HG03520 (cell line): ENCODE data around the gene MYRIP.

Experiments used
- ATAC-seq: cut with Tn5 transposase; IDR thresholded peaks from one replicate; pipeline ENCODE4 v1.9.1; 2021; ENCODE audit warnings: mild to moderate bottlenecking, moderate library complexity; ENCODE audit not compliant: unreplicated experiment

Gene MYRIP

DNA sequence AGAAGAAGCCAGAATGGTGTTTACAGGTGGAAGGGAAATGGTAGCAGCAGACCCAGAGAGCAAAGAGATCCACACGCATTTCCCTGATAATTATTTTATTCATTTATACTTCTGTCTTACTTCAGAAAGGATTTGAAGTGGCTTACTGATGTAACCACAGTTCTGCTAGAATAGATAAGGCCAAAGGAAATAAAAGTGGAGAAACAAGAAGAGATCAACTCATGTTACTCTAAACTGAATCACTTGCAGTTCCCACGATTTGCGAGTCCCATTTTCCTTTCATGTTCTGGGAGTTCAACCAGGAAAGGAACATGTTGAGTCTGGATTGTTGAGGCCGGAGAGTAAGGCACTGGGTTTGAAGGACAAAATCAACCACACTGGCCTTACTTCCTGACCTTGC is 151.8 kb downstream of the MYRIP start:
- no peak for ATAC-seq

DNA sequence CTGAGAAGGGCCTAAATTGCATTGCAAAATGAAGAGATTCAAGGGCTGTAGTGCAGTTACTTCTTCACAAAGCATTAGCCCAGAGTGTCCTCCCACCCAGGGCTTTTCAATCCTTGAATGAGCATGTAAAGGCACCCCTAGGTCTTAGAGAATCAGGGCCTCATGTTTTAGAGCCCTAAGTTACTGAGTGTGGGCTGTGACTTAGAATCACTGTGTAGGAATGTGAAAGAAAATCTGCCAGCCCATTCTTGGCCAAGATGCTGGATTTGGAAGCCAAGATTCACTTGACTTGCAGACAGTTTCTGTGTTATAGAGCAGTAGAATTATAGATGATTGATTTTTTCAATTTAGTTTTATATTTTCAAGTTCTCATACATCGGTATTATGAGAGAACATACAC is 153.2 kb downstream of the MYRIP start:
- ATAC-seq, result no peak

DNA sequence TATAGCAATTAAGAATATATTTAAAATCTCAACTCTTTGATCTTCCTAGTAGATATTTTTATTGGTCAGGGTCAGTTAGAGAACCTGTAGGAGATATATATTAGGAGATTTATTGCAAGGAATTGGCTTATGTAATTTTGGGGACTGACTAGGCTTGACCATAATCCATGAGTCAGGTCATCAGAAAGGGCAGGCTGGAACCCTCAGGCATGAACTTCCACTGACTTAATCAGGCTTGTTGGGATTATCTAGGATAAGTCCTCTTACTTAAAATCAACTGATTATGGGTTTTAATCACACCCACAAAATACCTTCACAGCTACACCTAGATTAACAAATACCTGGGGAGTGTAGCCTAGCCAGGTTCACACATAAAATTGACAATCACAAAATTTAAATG is 156.1 kb downstream of the MYRIP start:
- ATAC-seq, result no peak

DNA sequence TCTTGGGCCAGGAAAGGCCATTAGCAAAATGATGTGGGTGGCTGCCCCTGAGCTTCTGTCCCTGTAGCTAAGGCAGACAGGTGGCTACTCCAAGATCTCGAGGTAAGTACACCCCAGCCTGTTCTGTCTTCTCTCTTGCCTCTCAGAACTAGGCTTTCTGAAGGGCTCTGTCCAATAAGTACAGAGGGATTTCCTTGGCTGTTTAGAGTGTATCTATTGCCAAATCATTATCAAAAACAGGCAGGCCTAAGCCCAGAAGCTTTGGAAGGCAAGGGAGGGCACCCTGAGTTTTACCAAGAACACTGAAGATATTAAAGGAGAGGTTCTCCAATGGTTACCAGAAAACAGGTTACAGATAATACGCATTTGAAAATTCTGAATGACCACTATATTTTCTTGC is 156.6 kb downstream of the MYRIP start:
- no peak for ATAC-seq

DNA sequence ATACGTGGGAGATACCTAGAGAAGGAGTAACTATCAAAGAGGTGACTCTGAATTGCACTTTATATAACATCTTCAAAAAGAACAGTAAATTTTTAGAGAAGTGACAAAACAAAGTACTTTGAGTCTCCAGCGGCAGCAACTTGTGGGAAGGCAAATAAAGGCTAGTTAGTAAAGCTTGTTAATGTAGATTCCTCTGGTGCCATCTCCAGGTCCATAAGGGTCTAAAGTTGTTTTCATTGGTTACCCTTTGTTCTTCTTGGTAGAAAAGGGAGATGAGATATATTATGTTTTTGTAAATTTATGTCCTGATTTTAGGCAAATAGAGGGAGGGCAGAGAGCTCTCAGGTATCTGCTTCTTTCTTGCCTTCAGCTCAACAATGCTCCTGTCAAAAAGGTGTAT is 161.6 kb downstream of the MYRIP start:
- ATAC-seq, result no peak

DNA sequence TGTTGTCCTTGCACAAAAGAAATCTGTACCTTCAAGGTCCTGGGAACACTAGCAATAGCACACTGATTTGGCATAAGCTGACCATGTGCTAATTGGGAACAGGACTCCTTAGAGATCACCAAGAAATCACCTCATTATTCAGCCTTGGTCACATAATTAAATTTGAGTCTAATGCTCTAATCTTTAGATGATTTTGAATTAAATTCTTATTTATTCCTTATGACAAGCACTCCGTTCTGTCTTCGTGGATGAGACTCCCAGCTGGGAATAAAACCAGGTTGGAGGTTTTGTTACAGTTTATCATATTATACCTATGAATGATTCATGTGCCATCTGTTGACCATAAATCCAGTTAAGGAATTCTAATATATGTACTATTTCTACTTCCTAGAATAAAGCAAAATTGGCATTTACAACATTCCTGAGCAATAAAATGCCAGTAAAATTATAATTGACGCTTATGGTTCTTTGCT is 162.2 kb downstream of the MYRIP start:
- ATAC-seq, result no peak

DNA sequence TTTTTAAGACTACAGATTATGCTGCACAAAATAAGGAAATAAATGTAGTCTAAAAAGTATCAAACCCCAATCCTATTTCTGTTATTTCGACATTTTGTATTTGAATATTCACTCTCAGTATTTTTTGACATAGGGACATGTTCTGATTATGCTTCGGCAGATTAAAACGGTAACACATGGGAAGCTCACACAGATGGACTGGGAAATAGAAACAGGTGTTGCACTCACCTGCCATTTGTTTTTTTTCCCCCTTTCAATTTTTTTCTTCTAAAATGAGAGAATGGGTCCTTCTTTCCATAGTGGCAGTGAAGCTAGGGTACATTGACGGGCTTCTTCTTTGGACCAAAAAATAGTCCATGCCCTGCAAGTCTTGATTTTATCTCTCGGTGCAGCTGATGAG is 163.1 kb downstream of the MYRIP start:
- ATAC-seq, result no peak

DNA sequence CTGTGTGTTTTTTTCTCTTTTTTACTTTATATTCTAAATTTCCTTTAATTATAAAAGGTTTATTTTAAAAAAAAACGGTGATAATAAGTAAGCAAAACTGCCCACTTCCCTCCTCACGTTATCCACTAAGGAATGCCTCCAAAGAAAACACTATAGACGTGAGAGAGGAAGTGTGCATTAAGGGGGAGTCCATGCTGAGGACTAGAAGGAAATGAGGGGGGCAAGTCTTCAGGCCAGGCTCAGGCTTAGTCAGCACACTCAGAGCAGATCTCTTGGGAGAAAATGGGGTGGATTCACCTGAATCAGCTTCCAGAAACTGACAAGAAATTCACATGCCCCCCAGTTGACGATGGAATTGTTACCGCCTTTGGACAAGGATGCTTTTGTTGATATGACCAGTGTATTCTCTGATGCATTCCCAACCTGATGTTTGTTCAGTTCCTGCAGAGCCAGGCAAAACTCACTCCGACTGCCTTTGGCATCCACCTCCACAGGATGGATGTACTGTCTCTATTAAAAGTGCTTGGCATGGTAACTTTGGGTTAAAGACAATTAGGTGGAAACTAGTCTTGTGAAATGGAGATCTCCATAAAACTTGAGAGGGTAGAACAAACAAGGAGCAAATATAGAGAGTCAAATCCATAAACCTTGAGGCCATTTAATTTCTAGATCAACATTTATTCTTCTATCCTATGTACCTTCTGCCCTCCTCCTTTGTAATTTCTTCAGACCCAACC is 167.8 kb downstream of the MYRIP start:
- ATAC-seq, result no peak

DNA sequence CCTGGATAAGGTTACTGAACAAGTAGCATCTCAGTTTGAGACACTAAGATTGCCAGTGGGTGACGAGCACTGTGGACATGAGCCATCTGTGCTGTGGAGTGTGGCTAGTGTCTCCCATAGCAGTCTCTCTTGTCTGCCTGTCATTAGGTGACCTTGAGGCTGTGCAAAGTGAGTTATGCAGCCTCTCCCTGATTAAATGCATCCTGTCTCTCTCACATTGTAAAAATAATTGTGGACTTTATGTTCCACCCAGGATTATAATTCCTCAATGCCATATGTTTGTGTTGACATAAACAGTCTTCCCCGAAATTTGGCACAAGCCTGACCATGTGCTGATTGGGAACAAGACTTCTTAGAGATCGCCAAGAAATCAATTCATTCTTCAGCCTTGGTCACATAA is 168.9 kb downstream of the MYRIP start:
- ATAC-seq, result no peak

DNA sequence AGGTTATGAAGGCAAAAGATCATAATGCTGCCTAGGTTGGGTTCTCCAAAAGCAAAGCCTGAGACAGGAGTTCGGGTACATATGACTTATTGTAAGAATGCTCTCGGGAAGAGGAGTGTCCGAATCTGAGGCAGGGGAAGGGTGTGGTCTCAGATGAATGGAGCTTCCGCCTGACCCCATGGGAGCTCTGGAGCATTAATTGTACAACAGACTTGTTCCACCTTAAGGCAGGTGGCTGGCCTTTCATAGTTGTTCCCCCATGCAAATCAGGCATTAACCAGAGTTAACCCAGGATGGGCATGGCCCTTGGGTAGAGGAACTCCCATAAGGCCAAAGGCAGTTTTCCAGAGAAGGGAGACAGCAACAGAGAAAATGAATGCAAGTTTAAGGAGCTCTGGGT is 170.6 kb downstream of the MYRIP start:
- ATAC-seq, result no peak

DNA sequence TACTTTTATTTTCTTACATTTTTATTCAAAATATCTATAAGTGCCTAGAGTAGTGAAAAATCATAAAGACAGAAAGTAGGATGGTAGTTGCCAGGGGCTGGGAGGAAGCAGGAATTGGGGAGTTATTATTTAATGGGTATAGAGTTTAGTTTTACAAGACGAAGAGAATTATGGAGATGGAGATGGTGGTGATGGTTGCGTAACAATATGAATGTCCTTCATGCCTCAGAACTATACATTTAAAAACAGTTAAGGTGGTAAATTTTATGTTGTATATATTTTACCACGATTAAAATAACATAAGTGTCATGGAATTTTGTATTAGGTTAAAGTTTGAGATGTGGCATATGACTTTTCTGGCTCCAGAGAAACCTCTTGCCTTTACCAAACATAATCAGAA is 171.4 kb downstream of the MYRIP start:
- no peak for ATAC-seq

DNA sequence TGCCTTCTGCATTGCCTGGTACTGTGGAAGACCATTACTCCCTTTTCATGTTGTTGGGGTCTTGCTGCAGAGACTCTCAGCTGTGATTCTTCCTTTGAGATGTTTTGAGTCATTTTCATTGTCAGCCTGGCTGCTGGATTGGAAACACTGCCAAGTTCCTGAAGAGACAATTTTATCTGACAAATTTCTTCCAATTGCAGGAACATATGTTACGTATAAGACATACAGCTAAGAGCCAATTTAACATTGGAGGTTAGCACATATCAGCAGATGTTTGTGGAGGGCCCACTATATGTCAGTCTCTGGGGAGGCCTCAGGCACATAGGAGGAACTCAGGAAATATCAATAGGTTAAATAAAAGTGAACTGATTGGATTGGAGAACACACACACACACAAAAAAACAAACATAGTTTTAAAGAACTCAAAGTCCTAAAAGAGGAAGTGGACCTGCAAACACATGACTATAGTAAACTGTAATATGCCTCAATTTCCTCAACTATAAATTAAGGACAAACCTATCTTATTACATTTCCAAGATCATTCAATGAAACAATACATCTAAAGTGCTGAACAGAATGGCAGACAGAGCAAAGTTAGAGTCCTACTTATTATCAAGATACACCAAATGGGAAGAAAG is 172.3 kb downstream of the MYRIP start:
- no peak for ATAC-seq

DNA sequence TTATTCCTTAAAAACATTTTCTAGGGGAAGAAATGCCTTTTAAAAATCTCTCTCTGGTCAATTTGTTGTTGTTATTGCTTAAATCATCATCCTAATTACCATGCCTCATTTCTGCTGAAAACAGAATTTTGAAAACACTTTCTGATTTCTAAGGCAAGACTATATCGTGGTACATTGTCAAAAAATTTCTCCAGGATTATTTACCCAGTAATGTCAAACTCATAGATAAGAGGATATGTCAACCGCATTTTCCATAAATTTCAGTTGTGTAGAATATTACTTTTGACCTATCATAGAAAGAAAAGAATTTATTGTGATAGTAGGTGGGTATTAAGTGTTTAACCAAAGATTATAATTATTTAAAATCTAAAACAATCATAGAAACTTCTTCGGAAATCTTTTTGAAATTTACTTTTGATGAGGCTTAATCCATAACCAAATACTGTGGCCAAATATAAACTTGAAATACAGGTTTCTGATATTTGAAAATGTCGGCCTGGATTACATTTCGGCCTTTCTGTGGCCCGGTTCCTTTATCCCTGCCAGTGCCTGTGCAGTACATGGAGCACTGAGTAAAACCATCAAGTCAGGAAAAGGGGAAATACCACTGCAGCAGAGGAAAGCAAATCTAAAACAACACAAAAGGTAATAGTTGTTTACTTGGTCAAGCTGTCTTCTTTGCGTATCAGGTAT is 173.4 kb downstream of the MYRIP start:
- ATAC-seq, result no peak

DNA sequence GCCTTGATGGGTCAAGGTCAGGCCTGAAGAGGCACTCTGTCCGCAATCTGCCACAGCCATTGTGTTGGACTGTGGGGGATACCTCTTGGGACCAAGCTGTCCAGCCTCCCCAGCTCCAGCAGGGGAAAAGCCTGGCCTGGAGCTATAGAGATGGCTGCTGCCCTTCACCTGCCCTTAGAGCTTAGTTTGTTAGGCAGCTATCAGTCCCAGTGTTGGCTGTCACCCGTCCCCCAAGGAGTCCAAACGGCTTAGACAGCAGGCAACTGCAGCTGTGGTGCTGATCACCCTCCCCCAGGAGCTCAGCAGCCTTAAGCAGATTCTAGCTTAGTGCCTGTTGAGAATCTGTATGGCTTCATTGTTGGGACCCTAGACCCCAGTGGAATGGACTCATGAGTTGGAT is 180.3 kb downstream of the MYRIP start:
- ATAC-seq, result no peak

DNA sequence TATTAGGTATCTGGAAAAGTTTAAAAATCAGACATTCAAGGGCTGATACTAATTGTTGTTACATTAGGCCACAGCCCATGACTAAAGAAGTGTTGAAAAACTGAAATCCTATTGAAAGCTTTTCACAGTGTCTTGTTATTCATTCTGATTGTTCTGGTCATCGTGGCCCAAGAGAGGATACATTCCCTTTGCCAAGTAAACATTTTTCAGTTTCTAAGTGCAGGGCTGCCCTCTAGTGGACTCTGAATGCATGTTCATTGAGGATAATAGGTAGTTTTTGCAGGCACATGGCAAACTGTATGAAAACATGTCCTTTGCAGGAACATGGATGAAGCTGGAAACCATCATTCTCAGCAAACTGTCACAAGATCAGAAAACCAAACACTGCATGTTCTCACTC is 181.1 kb downstream of the MYRIP start:
- no peak for ATAC-seq

DNA sequence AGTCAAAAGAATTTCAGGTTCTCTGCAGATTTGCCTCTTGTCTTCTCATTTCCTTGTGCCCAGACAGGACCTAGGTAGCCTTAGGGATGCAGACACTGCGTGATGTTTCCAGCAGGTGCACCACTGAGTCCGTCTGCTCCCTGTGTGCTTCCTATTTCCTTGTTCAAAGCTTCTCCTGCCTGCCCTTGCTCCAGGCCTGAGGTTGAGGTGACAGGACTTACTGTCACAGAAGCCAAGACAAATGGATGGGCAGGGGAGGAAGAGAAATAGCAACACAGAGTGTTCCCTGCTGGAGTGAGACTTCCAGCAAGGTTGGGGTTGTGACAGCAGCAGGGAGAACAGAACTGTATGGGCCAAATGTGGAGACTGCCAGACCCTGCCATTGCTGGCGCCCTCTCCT is 199.4 kb downstream of the MYRIP start:
- no peak for ATAC-seq

DNA sequence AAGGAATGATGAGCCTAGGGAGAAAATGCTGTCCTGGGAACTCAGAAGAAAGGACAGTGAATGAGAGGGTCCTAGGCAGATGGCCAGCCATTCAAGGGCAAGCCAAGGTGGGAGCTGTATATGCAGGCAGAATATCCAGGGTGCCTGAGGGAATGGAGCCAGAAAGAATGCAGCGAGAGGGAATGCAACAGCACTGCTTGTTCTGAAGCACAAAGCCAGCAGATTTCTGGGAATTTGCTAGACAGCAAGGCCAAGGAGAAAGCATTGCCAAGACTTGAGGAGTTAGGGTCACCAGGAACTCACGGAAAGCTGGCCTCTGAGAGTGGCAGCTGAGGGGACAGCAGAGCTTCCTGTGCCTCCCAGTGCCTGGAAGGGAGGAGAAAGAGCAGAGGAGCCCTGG is 200.6 kb downstream of the MYRIP start:
- no peak for ATAC-seq

DNA sequence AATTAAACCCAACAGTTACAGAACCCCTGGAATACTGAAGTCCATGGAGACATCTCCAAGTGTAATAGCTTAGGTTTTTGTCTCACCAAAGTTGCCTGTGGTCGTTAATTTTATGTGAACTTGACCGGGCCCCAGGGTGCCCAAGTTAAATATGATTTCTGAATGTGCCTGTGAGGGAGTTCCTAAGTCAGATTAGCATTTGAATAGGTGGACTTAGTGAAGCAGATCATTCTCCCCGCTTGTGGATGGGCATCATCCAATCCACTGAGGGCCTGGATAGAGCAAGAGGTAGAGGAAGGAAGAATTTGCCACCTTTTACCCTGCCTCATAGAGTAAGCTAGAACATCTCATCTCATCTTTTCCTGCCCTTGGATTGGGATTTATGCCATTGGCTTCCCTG is 203.0 kb downstream of the MYRIP start:
- no peak for ATAC-seq

DNA sequence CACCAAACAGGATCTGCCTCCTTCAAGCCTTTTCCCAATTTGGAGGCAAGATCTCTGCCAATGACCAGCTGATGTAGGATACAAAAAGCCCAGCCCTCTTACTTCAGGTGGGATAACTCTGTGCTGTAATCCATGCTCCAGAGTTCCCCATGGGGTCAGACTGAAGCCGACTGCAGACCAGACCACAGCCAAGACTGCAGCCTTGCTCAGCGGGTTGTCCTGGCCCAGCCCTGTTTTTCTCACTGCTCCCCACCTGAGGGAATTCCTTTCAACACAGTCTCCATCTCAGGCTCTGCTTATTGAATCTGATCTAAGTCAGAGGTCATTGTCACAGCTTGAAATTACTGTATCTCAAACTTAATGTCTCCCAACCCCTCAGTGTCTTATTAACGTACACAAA is 207.0 kb downstream of the MYRIP start:
- no peak for ATAC-seq

DNA sequence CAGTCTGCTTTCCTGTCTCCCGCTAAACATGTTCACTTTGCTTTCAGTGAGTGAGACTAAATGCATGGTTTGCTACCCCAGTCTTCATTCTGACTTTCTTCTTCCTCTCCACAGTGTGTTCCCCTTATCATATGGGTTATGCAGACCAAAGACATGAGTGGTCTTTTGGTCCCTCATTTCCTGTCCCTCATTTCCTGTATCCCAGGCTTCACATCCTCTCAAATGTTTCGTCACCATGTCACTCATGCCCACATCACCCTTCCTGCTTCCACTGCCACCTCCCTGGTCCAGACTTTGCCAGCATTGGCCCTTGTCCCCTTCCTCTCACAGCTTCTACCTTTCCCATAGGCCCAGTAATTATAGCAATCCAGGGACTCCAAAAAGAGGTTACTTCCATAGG is 209.0 kb downstream of the MYRIP start:
- no peak for ATAC-seq

DNA sequence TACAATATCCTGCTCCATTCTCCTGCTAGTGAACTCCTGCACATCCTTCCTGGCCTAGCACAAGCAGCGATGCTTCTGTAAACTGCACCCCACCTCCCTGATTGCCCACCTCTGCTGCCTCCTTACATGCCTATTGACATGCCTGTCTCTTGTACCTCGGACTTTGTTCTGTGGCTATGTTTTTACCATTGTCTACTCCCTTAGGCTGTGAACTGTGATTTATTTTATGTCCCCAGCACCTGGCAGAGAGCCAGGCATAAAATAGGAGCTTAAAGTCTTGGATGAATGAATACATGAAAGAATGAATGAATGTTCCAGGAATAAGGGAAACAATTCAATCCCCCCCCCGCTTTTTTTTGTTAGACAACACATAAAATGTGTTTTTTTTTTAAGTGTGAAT is 210.0 kb downstream of the MYRIP start:
- no peak for ATAC-seq

DNA sequence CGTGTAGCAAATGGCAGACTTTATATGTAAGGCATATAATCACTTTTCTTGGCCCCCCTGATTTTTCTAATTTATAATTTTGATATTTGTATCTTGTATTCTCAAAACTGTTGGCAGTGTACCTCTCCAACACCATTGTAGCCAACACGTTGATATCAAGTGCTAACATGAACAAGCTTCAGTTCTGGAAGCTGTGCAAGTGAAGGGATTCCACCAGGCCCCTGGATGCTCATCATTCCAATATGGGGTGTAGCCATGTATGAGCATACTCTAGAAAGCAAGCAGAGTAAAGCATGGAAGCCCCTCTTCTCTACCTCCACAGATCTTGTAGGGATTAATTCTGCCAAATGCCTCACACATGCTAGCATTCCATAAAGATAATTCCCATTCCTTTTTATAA is 211.3 kb downstream of the MYRIP start:
- ATAC-seq, result no peak
